ENCODE data around the gene PSAT1. TPM values are rescaled to one million over a fixed set of nuclear protein-coding genes. Genes with fewer than 3 reads are reported as not detected.
A peak's percentile ranks its signal among the peaks of the same experiment; 100 is the strongest.

PSAT1 gene
- total RNA-seq, 1 experiment from 2014 or later, result 215 TPM

GRCh38 chr9:78307360-78307759 lies 10.4 kb downstream of the PSAT1 start:
- Histone ChIP-seq H3K79me2 (ENCODE audit: insufficient read depth, low read length) (0 out of 2 replicates have a peak, but pooled peaks cover 5% of the 10 kb centered on the region), H3K4me1 (ENCODE audit: insufficient read depth, low read length) (no peaks in the 10 kb centered on the region), H3K23me2 (ENCODE audit: insufficient read length, low read depth, low read length, poor library complexity, severe bottlenecking) (no peaks in the 10 kb centered on the region), H3K27me3 (ENCODE audit: insufficient read depth, low read length) (no peaks in the 10 kb centered on the region), H3K9me3 (ENCODE audit: control insufficient read depth, low read depth, low read length) (no peaks in the 10 kb centered on the region), H2BK120ac (ENCODE audit: low read depth, low read length, poor library complexity, severe bottlenecking) (no peak overlapping the region), H2AK5ac (ENCODE audit: insufficient read length, low read length) (no peak overlapping the region), H3K27ac (ENCODE audit: insufficient read length, low read depth, low read length) (no peak overlapping the region), H3T11ph (ENCODE audit: low read length) (no peak overlapping the region), H4K91ac (ENCODE audit: insufficient read length, low read depth, low read length) (no peak overlapping the region), H2BK12ac (ENCODE audit: insufficient read length, low read depth, low read length) (no peak overlapping the region), H3K56ac (ENCODE audit: insufficient read length, low read depth, low read length) (no peak overlapping the region), H3K79me1 (ENCODE audit: insufficient read depth, low read depth, low read length, poor library complexity, severe bottlenecking) (peaks cover 6% of the 10 kb centered on the region), H2BK20ac (ENCODE audit: low read depth, low read length, poor library complexity, severe bottlenecking) (no peak overlapping the region), H2AFZ (ENCODE audit: low read length) (no peak overlapping the region), H4K5ac (ENCODE audit: insufficient read length, low read depth, low read length) (no peak overlapping the region), H4K8ac (replicated peaks; ENCODE audit: insufficient read length, low read depth, low read length) (no peak overlapping the region), H2BK15ac (ENCODE audit: low read depth, low read length) (no peak overlapping the region), H3K14ac (ENCODE audit: insufficient read depth, low read length) (no peak overlapping the region), H3K23ac (ENCODE audit: insufficient read length, low read depth, low read length) (no peak overlapping the region), H3K4me2 (ENCODE audit: insufficient read depth, insufficient read length, low read length) (no peak overlapping the region), H2BK5ac (ENCODE audit: insufficient read length, low read length) (no peak overlapping the region), H4K20me1 (ENCODE audit: control insufficient read depth, insufficient read depth, insufficient read length) (no peaks in the 10 kb centered on the region), H3K18ac (ENCODE audit: insufficient read length, low read depth, low read length) (no peak overlapping the region), H3K9ac (ENCODE audit: extremely low read depth, insufficient read length, low read length) (no peak overlapping the region), H3K4ac (ENCODE audit: low read depth, low read length) (no peak overlapping the region)
- peak overlapping the region in 2 of 3 experiments; percentile 25 to 66; a peak in 2 of 7 replicates for H3K27ac Mint-ChIP-seq
- H3K4me3 Mint-ChIP-seq, result no peak overlapping the region
- no peaks in the 10 kb centered on the region for H3K27me3 Mint-ChIP-seq (ENCODE audit: low read depth)
- H3K36me3 Mint-ChIP-seq (ENCODE audit: insufficient read depth in 1 of 3, low read depth in 3 of 3), result peaks cover 77 to 97% (median 94%) of the 10 kb centered on the region in 3 experiments
- WGBS (ENCODE audit: extremely low coverage, insufficient read length, low lambda C conversion rate), result no CpG with 5 or more reads among the region's 2 CpGs
- DNase-seq, result no peak
- TF ChIP-seq CTCF (conservative IDR thresholded peaks at IDR 0.05), result no peak
- H3K9me3 Mint-ChIP-seq, result no peaks in the 10 kb centered on the region
- peaks cover 0 to 6% of the 10 kb centered on the region in 2 experiments; a peak in 1 of 4 replicates for H3K4me1 Mint-ChIP-seq
